GM13976 (cell line): ENCODE measurements around the gene CPVL.

Experiments
- DNase-seq: peaks from one replicate; pipeline ENCODE4 v3.0.0; 2012; ENCODE audit warnings: low spot score
- CTCF ChIP-seq: IDR thresholded peaks from 2 replicates; pipeline ENCODE4 v1.5.1; 2012; ENCODE audit warnings: borderline replicate concordance, mild to moderate bottlenecking; ENCODE audit not compliant: insufficient read depth; ENCODE audit errors: extremely low read depth, missing control alignments, control extremely low read depth
- in situ Hi-C: fragments of 300-500 bp; cut with MboI; formaldehyde crosslinking; loops from one replicate; pipeline ENCODE4 v1.12.0; 2022; ENCODE audit warnings: low sequenced_read_pairs, mixed read lengths, inconsistent platforms; ENCODE audit not compliant: unreplicated experiment

CPVL gene

DNA sequence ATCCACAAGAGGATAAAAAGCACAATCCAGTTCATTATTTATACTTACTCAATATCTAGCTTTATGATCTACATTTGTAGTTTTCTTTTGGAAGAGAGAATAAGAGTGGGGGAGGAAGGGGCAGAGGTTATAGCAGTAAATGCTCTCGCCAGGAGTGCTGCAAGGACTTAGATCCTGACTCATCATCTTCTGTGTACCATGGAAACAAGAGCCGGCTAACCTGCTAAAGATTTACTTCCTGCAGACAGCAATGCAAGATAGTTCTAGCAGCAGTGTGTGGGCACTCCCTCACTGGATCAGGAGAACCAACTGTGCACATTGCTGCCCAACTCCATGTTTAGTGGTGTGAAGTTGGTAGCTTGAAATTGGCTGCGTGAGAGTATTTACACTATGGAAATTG, 140.5 kb downstream of the CPVL start:
- in situ Hi-C loops, result no loop called here
- no peak for TF ChIP-seq CTCF
- DNase-seq, result no peak

- in situ Hi-C loops, result no loop called here
- no peak for DNase-seq
- no peak for TF ChIP-seq CTCF
These were observed 140.9 kb downstream of the CPVL start for GRCh38 chr7:29005406-29005805.

DNA sequence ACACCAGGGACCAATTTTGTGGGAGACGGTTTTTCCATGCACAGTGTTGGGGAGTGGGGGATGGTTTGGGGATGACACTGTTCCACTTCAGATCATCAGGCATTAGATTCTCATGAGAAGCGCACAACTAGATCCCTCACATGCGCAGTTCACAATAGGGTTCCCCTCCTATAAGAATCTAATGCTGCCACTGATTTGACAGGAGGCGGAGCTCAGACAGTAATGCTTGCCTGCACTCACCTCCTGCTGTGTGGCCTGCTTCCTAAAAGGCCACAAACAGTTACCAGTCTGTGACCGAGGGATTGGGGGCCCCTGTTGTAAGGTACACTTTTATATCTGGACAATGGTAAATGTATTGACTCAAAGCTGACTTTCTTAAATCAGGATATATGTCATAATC, 142.6 kb downstream of the CPVL start:
- in situ Hi-C loops, result no loop called here
- no peak for TF ChIP-seq CTCF
- DNase-seq, result no peak

GRCh38 chr7:29000717-29001076, 145.6 kb downstream of the CPVL start:
- in situ Hi-C loops, result no loop called here
- no peak for DNase-seq
- no peak for TF ChIP-seq CTCF

- TF ChIP-seq CTCF, result no peak
- DNase-seq, result no peak
- in situ Hi-C loops, result no loop called here
These were observed 146.2 kb downstream of the CPVL start for GRCh38 chr7:28999895-29000716.

DNA sequence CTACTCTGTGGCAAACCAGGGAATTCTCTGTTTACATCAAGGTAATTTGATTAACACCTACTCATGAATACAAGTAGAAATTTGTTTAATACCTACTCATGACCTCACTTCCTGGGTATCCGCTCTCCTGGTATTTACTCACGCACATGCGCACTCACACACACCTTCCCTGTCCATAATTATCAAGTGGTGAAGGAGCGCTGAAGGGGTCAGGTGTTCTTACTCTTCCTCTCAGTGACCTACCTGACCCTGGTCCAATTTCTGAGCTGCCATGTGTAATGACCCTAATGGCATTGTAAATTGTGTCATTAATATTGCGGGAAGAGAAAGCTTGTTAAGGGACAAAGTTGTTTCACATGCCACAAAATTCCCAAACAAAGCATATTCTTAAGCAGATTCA, 146.9 kb downstream of the CPVL start:
- in situ Hi-C loops, result no loop called here
- no peak for TF ChIP-seq CTCF
- DNase-seq, result no peak
